OCI-LY7 (cell line): Measurements from ENCODE around the gene CDKAL1. TPM values are rescaled to one million over a fixed set of nuclear protein-coding genes. Genes with fewer than 3 reads are reported as not detected.

Experiments used
- BruUV-seq: library from RNA; stranded (reverse); fragments of 400-500 nt; replicated peaks from 2 replicates; lab custom pipeline; 2021; lab: Mats Ljungman, UMichigan
- CTCF ChIA-PET: fragments of 300-600 bp; sonication (Branson Sonifier 250); formaldehyde crosslinking; loops from one replicate; lab custom pipeline; 2022; ENCODE audit warnings: antibody characterized with exemption; ENCODE audit not compliant: unreplicated experiment; lab: Charles Lee
- POLR2A ChIA-PET: fragments of 300-600 bp; sonication (Branson Sonifier 250); formaldehyde crosslinking; loops from one replicate; lab custom pipeline; 2022; ENCODE audit warnings: antibody characterized with exemption; lab: Charles Lee
- DNase-seq: peaks from one replicate; pipeline ENCODE4 v3.0.0-alpha.2; 2015; ENCODE audit warnings: low spot score
- H2AFZ ChIP-seq: fragments of 200-600 bp; sonication (generic), shearing (Covaris generic); 2 replicates; pipeline ENCODE4 v1.6.1; 2014; ENCODE audit warnings: mild to moderate bottlenecking, antibody characterized with exemption, low read length, moderate library complexity
- H3K27ac ChIP-seq: fragments of 200-600 bp; sonication (generic); 2 replicates; pipeline ENCODE4 v1.5.1; 2014; ENCODE audit warnings: mixed run types, low read depth, mild to moderate bottlenecking, moderate library complexity, low read length, inconsistent platforms; ENCODE audit not compliant: poor library complexity, severe bottlenecking
- H3K36me3 ChIP-seq: fragments of 200-600 bp; sonication (generic); 2 replicates; pipeline ENCODE4 v1.6.1; 2014; ENCODE audit warnings: mild to moderate bottlenecking, antibody characterized with exemption, low read length, moderate library complexity, mixed read lengths; ENCODE audit not compliant: insufficient read depth
- H3K4me1 ChIP-seq: fragments of 200-600 bp; sonication (generic); 2 replicates; pipeline ENCODE4 v1.5.1; 2014; ENCODE audit warnings: mild to moderate bottlenecking, low read length; ENCODE audit not compliant: insufficient read depth, poor library complexity, severe bottlenecking
- H3K4me2 ChIP-seq: fragments of 200-600 bp; sonication (generic); 2 replicates; pipeline ENCODE4 v1.6.1; 2014; ENCODE audit warnings: mild to moderate bottlenecking, low read length
- H3K4me3 ChIP-seq: fragments of 200-600 bp; sonication (generic); 2 replicates; pipeline ENCODE4 v1.5.1; 2014; ENCODE audit warnings: mild to moderate bottlenecking, low read depth, low read length; ENCODE audit not compliant: poor library complexity, severe bottlenecking
- H3K79me2 ChIP-seq: fragments of 200-600 bp; sonication (generic); 2 replicates; pipeline ENCODE4 v1.6.1; 2016; ENCODE audit warnings: low read depth, mild to moderate bottlenecking, low read length, moderate library complexity, mixed read lengths; ENCODE audit not compliant: insufficient read depth
- H3K9me2 ChIP-seq: fragments of 200-600 bp; sonication (generic); 2 replicates; pipeline ENCODE4 v1.6.1; 2016; ENCODE audit warnings: mild to moderate bottlenecking, low read length, mixed read lengths; ENCODE audit not compliant: insufficient read depth
- H3K9me3 ChIP-seq: fragments of 200-600 bp; sonication (generic); 2 replicates; pipeline ENCODE4 v1.6.1; 2014; ENCODE audit warnings: mild to moderate bottlenecking, mixed run types, low read length, mixed read lengths
- H4K20me1 ChIP-seq: fragments of 200-600 bp; sonication (generic); 2 replicates; pipeline ENCODE4 v1.6.1; 2014; ENCODE audit warnings: mild to moderate bottlenecking, antibody characterized with exemption, low read length, moderate library complexity, mixed read lengths; ENCODE audit not compliant: insufficient read depth
- CTCF ChIP-seq: fragments of 200-600 bp; sonication (generic); conservative IDR thresholded peaks from 2 replicates; pipeline ENCODE4 v1.5.1; 2014; ENCODE audit warnings: mild to moderate bottlenecking, antibody characterized with exemption, low read length, moderate library complexity, mixed read lengths
- EZH2phosphoT487 ChIP-seq: fragments of 200-600 bp; sonication (generic); IDR thresholded peaks from 2 replicates; pipeline ENCODE4 v1.6.1; 2018; ENCODE audit warnings: low read depth, borderline replicate concordance, mild to moderate bottlenecking, mixed run types, antibody characterized with exemption, low read length, moderate library complexity, mixed read lengths
- intact Hi-C: fragments of 100-400 bp; cut with micrococcal nuclease; formaldehyde crosslinking; loops from one replicate; pipeline ENCODE4 v1.10.0; 2022; ENCODE audit not compliant: unreplicated experiment
- total RNA-seq, 2 experiments: library from RNA; depleted of rRNA in 1 of 2; stranded (reverse); fragments of >200 nt in 1 of 2; shearing (Covaris generic) in 1 of 2; gene quantifications; 2 replicates each; pipeline ENCODE4 v1.2.3, GENCODE V29; 2014 to 2022

The CDKAL1 gene
- total RNA-seq, 2 experiments from 2014 or later = 19.9 to 21.1 TPM

- no peak for DNase-seq
- CTCF ChIA-PET = no interaction called here
These were observed 598.9 kb downstream of the CDKAL1 start for GRCh38 chr6:21132856-21133838.

GRCh38 chr6:21133901-21134300 is 599.6 kb downstream of the CDKAL1 start:
- no peaks in the 10 kb centered on the region for H3K4me1 ChIP-seq
- ChIA-PET CTCF (no interaction called here), POLR2A (interaction anchor here (1.0 kb wide), 1 partner anchor 15 kb away, joined by 3 read pairs; no protein-coding TSS in a partner anchor)
- H3K4me2 ChIP-seq = no peak overlapping the region
- no TSS peak for BruUV-seq
- intact Hi-C loops = no loop called here
- no peak overlapping the region for H3K4me3 ChIP-seq
- H3K9me3 ChIP-seq = no peaks in the 10 kb centered on the region
- H4K20me1 ChIP-seq = no peaks in the 10 kb centered on the region
- no peaks in the 10 kb centered on the region for H3K9me2 ChIP-seq
- no peaks in the 10 kb centered on the region for H3K79me2 ChIP-seq
- DNase-seq = no peak
- H2AFZ ChIP-seq = no peak overlapping the region
- H3K36me3 ChIP-seq = no peaks in the 10 kb centered on the region
- no peak overlapping the region for H3K27ac ChIP-seq
- no peak for TF ChIP-seq CTCF
- no peak for TF ChIP-seq EZH2phosphoT487

More at GRCh38 chr6:21132856-21133838, 598.9 kb downstream of the CDKAL1 start:
- no peak overlapping the region for H2AFZ ChIP-seq
- H4K20me1 ChIP-seq = no peaks in the 10 kb centered on the region
- no peaks in the 10 kb centered on the region for H3K79me2 ChIP-seq
- H3K36me3 ChIP-seq = no peaks in the 10 kb centered on the region
- POLR2A ChIA-PET = interaction anchor here (0.6 to 1.0 kb wide), 3 partner anchors 15 to 930 kb away, joined by 3 read pairs; no protein-coding TSS in a partner anchor
- H3K4me3 ChIP-seq = no peak overlapping the region
- no peaks in the 10 kb centered on the region for H3K4me1 ChIP-seq
- no TSS peak for BruUV-seq
- H3K9me3 ChIP-seq = no peaks in the 10 kb centered on the region
- no peaks in the 10 kb centered on the region for H3K9me2 ChIP-seq
- no peak overlapping the region for H3K4me2 ChIP-seq
- intact Hi-C loops = no loop called here
- no peak overlapping the region for H3K27ac ChIP-seq
- TF ChIP-seq CTCF = no peak
- no peak for TF ChIP-seq EZH2phosphoT487
